HG03378 (cell line): ENCODE measurements around the gene CBL.
"Not testable (repeated sequence)": the region's sequence is repeated elsewhere in the genome, so short reads cannot be mapped to it uniquely, and the experiment has no call there.

ENCODE experiments used
- ATAC-seq: cut with Tn5 transposase; IDR thresholded peaks from one replicate; pipeline ENCODE4 v1.9.1; 2021; ENCODE audit warnings: mild to moderate bottlenecking, moderate library complexity; ENCODE audit not compliant: unreplicated experiment

The CBL gene

DNA sequence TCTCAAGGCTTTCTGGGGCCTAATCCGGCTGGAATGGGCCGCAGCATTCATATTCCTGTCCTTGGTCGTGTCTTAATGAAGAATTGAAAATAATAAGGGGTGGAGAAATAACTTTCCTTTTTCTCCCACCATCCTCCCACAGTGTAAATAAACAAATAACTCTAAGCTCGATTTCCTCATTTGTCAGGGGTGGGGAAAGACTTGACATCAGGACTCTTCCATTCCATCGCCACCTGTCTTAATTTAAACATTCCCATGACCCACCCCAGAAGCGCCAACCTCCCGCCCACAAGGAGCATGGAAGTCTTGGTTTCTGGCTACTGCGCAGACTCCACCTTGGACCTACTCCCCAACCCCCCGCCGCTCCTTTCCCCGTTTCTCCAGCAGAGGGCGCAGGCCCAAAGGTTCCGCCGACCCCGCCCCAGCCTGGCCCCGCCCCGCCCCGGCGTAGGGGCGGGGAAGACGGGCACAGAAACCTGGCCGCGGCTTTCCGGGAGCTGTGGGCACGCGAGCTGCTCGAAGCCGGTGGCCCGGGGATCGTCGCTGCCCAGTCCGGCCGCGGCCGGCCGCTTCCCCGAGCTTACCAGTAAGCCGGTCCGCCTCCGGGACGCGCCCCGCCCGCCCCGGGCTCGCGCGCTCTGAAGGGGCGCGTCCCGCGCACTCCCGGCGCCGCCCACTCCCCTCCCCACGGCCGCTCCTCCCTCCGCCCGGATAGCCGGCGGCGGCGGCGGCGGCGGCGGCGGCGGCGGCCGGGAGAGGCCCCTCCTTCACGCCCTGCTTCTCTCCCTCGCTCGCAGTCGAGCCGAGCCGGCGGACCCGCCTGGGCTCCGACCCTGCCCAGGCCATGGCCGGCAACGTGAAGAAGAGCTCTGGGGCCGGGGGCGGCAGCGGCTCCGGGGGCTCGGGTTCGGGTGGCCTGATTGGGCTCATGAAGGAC lies at the start of gene CBL:
Gene CBL (plus strand): TSS at position 766 of the 937 bp plus-strand sequence. CDS start 79 bp downstream, at position 845.
- peak; percentile 38 for ATAC-seq

GRCh38 chr11:119156496-119156895 lies 49.6 kb upstream of the CBL start:
- no peak for ATAC-seq

DNA sequence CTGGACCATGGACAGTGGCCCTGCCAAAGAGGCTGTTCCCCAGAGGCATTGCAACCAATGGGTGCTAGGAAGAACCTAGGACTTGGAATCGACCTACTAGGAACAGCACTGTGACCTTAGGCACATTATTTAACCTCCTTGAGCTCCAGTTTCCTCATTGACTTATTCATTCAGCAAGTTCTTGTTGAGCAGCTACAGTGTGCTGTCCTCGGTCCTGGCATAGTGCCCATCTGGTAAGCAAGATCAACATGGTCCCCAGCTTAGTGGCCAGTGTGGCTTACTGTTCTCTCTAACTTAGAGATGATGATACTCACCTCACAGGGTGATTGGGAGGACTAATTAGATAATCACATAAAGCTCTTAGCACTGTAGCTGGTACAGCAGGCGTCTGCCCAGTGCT lies 49.1 kb upstream of the CBL start:
- no peak for ATAC-seq

GRCh38 chr11:119158467-119158866 lies 47.7 kb upstream of the CBL start:
- ATAC-seq: no peak

GRCh38 chr11:119160151-119160550 lies 46.0 kb upstream of the CBL start:
- ATAC-seq: no peak

DNA sequence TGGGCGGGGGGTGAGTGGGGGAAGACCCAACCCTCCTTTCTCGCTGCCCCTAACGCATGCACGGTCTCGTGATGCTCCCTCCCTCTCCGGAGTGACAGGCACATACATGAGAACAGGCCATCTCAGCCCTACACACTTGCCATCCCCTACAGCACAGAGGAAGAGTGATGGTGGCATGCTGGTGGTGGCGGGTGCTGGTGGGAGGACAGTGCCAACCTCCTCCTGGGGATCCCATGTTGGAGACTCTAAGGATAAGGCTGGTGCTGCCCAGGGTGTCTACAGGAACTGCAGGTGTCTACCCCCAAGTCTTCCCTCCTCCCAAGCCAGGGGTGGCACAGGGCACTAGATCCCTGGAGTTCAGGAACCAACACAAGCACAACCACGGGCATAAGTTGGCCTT lies 44.3 kb upstream of the CBL start:
- no peak for ATAC-seq

DNA sequence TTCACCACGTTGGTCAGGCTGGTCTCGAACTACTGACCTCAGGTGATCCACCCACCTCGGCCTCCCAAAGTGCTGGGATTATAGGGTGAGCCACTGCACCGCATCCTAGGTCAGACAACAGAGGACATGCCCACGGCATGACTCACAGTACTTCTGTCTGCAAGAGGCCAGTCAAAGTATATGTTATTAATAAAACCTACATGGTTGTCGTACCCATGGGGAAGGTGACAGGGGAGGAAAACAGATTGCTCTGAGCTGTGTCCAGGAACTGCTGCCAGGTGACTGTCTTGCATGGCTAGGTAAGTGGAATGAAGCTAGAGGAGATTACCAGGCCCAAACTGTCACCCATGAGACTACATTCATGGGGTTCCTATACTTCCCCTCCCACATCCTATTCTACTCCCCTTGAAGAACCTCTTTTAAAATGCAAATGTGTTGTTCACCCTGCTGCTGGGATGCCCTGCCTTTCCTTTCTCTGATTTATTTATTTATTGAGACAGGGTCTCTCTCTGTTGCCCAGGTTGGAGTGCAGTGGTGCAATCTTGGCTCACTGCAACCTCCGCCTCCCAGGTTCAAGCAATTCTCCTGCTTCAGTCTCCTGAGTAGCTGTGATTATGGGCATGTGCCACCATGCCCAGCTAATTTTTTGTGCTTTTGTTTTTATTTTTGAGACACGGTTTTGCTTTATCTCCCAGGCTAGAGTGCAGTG lies 39.6 kb upstream of the CBL start:
- ATAC-seq: no peak

DNA sequence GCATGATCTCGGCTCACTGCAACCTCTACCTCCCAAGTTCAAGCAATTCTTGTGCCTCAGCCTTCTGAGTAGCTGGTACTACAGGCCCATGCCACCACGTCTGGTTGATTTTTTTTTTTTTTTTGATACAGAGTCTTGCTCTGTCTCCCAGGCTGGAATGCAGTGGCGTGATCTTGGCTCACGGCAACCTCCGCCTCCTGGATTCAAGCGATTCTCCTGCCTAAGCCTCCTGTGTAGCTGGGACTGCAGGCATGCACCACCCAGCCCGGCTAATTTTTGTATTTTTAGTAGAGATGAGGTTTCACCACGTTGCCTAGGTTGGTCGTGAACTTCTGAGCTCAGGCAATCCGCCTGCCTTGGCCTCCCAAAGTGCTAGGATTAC lies 39.1 kb upstream of the CBL start:
- not testable (repeated sequence) for ATAC-seq

GRCh38 chr11:119167933-119168332 lies 38.2 kb upstream of the CBL start:
- no peak for ATAC-seq

GRCh38 chr11:119168471-119169281 lies 37.5 kb upstream of the CBL start, which contains the start of gene NLRX1:
TSS of gene NLRX1 (plus strand) at chr11:119168725. CDS start at chr11:119171404, 2,679 bp downstream.
- peak; percentile 71 for ATAC-seq

DNA sequence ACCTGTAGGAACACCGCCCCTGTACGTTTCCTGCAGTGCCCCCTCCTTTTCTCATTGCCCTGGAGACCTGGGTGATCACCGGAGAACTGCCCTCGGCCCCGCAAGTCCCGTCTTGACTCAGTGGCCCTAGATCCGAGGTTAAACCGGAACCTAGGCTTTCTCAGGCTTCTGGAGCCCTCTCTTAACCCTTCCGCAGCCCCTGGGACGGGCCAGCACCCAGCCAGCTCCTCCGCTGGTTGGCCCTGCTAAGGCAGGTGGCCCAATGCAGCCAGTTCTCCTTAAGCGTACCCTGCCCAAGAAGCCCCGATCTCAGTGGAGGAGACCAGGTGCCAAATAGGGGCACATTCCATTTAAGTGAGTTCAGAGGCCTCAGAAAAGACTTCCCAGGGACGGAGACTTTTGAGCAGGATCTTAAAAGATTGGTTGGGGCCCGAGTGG lies 36.8 kb upstream of the CBL start:
- ATAC-seq: peak; percentile 20

DNA sequence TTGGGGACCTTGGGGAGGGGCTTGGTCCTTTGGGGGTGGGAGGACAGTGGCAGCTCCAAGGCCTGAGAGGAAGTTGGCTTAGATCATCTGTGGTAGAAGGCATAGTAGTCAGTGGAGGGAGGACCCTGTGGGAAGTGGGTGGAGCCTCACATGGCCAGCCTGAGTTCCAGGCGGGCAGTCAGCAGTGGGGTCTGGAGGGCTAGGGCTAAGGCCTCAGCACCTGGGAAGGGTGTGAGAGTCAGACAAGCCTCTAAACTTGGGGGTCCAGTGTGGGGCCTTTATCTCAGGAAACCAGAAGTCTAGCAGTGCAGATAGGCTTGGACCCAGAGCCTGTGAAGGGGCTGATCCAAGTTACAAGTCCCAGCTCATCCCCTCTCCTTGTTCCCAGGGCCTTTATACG lies 33.6 kb upstream of the CBL start:
- ATAC-seq: no peak

GRCh38 chr11:119173453-119173852 lies 32.7 kb upstream of the CBL start:
- ATAC-seq: no peak

DNA sequence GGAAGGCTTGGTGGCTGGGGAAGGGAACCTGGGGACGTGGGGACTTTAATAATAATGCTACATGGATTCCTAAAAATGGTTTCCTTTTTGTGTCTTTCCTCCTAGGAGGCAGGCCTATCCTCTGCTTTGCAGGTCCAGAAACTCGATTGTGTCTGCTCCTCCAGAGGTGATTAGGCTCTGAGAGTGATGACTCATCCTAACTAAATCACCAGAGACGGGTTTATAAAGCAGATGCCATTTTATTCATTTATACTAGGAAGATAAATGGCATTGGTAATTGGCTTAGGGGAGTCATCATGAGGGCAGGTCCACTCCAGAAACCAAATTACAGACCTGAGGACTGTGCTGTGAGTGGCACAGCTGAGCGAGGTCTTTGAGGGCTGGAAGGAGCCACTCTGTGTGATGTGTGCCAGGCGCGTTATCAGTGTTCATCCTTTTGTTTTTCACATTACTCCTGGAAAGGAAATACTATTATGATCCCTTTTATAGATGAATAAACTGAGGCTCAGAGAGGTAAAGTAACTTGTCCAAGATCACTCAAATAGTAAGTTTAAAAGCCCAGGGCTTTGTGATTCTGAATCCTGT lies 30.6 kb upstream of the CBL start:
- ATAC-seq: no peak

GRCh38 chr11:119178166-119178680 lies 27.9 kb upstream of the CBL start:
- no peak for ATAC-seq

GRCh38 chr11:119179342-119179741 lies 26.8 kb upstream of the CBL start:
- no peak for ATAC-seq

DNA sequence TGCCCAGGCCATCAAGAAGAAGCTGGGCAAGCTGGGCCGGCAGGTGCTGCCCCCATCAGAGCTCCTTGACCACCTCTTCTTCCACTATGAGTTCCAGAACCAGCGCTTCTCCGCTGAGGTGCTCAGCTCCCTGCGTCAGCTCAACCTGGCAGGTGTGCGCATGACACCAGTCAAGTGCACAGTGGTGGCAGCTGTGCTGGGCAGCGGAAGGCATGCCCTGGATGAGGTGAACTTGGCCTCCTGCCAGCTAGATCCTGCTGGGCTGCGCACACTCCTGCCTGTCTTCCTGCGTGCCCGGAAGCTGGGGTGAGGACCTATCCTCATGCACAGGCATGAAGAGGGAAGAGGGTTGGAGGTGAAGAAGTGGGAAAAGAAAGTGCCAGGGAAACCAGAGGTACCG lies 26.2 kb upstream of the CBL start:
- no peak for ATAC-seq

DNA sequence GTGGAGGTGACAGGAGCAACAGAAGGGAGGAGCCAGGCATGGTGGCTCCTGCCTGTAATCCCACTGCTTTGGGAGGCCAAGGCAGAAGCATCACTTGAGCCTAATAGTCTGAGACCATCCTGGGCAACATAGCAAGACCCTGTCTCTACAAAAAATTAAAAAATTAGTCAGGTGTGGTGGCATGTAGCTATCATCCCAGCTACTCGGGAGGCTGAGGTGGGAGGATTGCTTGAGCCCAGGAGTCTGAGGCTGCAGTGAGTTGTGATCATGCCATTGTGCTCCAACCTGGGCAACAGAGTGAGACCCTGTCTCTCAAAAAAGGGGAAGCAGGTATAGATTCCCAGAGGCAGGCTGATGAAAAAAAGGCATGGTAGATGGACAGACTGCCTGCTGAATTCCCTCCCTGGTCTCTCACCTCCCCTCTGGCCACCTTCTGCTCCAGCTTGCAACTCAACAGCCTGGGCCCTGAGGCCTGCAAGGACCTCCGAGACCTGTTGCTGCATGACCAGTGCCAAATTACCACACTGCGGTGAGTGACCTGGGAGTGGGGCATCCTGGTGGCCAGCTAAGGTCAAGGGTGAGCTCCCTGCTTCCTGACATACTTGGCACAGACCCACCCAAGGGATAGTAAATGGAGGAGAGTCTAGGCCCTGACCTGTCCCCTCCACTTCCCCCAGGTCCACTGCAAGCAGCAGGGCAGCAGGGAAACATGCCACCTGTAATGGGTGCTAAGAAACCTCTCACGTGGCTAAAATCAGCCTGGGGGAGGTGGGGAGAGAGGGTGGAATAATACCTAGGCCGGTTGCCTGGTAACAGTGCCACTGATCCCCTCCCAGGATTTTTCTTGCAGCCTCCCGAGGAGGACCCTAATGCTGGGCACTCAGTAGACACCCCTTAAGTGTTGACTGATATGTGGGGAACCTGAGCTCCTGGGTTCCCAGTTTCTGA lies 25.1 kb upstream of the CBL start:
- no peak for ATAC-seq

GRCh38 chr11:119181677-119182412 lies 24.3 kb upstream of the CBL start:
- no peak for ATAC-seq
